Measurements from ENCODE around the gene SS18L1.

GRCh38 chr20:62101078-62101477 lies 42.5 kb upstream of the SS18L1 start:
- TF ChIP-seq CTCF (conservative IDR thresholded peaks at IDR 0.05; ENCODE audit: low read depth, low read length): no peak
- no peak for TF ChIP-seq EZH2phosphoT487 (IDR thresholded peaks at IDR 0.05; ENCODE audit: borderline replicate concordance, low read length)
- no peak for TF ChIP-seq EZH2 (IDR thresholded peaks at IDR 0.05; ENCODE audit: low read length, unreplicated experiment)
